ENCODE measurements around the gene HMCN1. TPM values are rescaled to one million over a fixed set of nuclear protein-coding genes. Genes with fewer than 3 reads are reported as not detected.

Gene HMCN1
- polyA plus RNA-seq, 1 of the 3 experiments (the other 2 are of a cell fraction) = 59.5 TPM

DNA sequence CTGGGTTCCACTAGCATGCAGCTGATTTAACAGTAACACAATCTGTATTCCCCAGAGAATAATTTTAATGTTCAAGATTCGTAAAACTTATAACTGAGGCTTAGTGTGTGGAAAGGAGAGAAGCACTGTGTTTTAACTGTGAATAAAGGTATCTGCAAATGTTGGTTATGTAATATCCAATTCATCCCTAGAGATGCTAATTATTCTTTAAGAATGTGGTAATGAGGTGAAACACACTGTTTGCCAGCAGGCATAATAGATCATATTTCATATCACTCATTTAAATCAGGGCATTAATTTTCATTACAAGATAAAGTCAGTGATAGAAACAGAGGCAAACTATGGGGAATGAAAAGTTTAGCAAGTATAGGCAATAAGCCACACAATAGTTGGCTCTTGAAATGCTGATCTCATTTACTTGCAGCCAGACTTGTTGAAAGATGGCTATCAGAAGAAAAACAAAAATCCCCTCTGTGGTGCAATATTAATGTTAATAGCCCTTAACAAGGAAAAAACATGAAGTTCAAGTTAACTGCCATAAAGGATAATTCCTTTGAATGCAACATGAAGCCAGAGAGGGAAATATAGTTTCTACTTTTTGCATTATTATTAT lies 33.4 kb downstream of the HMCN1 start (continued):
- TF ChIP-seq GABPA (IDR thresholded peaks at IDR 0.05; ENCODE audit: low read depth) (no peak), TCF12 (IDR thresholded peaks at IDR 0.05) (no peak)
- TF ChIP-seq, protein P1, sequence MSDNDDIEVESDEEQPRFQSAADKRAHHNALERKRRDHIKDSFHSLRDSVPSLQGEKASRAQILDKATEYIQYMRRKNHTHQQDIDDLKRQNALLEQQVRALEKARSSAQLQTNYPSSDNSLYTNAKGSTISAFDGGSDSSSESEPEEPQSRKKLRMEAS (IDR thresholded peaks at IDR 0.05; ENCODE audit: low read depth) = no peak

GRCh38 chr1:185768371-185768770 lies 34.2 kb downstream of the HMCN1 start:
- Histone ChIP-seq H3K9me3 (no peaks in the 10 kb centered on the region), H3F3A (replicated peaks; ENCODE audit: insufficient read depth) (no peaks in the 10 kb centered on the region), H3K36me3 (replicated peaks in 1 of 2; ENCODE audit: control insufficient read depth in 1 of 2, insufficient read depth in 2 of 2, low read length in 1 of 2) (peaks cover 0 to 7% of the 10 kb centered on the region in 2 experiments), H3K4me3 (ENCODE audit: low read depth in 2 of 2, low read length in 1 of 2) (no peak overlapping the region), H3K4me2 (no peak overlapping the region), H3K79me2 (ENCODE audit: insufficient read depth) (no peaks in the 10 kb centered on the region), H2AFZ (ENCODE audit: low read depth) (no peak overlapping the region), H3K4me1 (ENCODE audit: control insufficient read depth in 1 of 2, insufficient read depth in 2 of 2, low read depth in 1 of 2, low read length in 1 of 2) (peaks cover 0 to 5% of the 10 kb centered on the region in 2 experiments; a peak in 2 of 4 replicates), H3K27ac (ENCODE audit: low read depth in 2 of 2, low read length in 1 of 2) (no peak overlapping the region), H4K20me1 (ENCODE audit: insufficient read depth) (no peaks in the 10 kb centered on the region), H3K27me3 (ENCODE audit: insufficient read depth) (no peaks in the 10 kb centered on the region), H3K9me2 (no peaks in the 10 kb centered on the region), H3K9ac (no peak overlapping the region)
- CTCF ChIA-PET = no interaction called here
- POLR2A ChIA-PET = no interaction called here
- 54% methylated on average over 3 of the region's 3 CpGs for WGBS (ENCODE audit: low lambda C conversion rate)
- DNase-seq = no peak
- TF ChIP-seq RFX5 (IDR thresholded peaks at IDR 0.05; ENCODE audit: low read length) (no peak), RAD21 (IDR thresholded peaks at IDR 0.05; ENCODE audit: low read length) (no peak), CTCF (IDR thresholded peaks at IDR 0.05) (no peak), GATA2 (CRISPR knock-in tag; IDR thresholded peaks at IDR 0.05) (no peak), ZBTB33 (IDR thresholded peaks at IDR 0.05; ENCODE audit: borderline replicate concordance, low read depth) (no peak), ELF1 (IDR thresholded peaks at IDR 0.05) (no peak), EP300 (IDR thresholded peaks at IDR 0.05; ENCODE audit: borderline replicate concordance in 1 of 2, low read depth in 1 of 2, low read length in 1 of 2) (no peak), RCOR1 (IDR thresholded peaks at IDR 0.05; ENCODE audit: low read length) (no peak), FOXJ3 (CRISPR knock-in tag; IDR thresholded peaks at IDR 0.05) (no peak), FOXM1 (IDR thresholded peaks at IDR 0.05; ENCODE audit: low read depth) (no peak), NFIC (IDR thresholded peaks at IDR 0.05; ENCODE audit: borderline replicate concordance) (no peak), USF2 (IDR thresholded peaks at IDR 0.05; ENCODE audit: borderline replicate concordance, low read depth, low read length) (no peak)
- TF ChIP-seq, protein P2, sequence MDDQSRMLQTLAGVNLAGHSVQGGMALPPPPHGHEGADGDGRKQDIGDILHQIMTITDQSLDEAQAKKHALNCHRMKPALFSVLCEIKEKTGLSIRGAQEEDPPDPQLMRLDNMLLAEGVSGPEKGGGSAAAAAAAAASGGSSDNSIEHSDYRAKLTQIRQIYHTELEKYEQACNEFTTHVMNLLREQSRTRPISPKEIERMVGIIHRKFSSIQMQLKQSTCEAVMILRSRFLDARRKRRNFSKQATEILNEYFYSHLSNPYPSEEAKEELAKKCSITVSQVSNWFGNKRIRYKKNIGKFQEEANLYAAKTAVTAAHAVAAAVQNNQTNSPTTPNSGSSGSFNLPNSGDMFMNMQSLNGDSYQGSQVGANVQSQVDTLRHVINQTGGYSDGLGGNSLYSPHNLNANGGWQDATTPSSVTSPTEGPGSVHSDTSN (IDR thresholded peaks at IDR 0.05) = no peak
- TF ChIP-seq, protein P3, sequence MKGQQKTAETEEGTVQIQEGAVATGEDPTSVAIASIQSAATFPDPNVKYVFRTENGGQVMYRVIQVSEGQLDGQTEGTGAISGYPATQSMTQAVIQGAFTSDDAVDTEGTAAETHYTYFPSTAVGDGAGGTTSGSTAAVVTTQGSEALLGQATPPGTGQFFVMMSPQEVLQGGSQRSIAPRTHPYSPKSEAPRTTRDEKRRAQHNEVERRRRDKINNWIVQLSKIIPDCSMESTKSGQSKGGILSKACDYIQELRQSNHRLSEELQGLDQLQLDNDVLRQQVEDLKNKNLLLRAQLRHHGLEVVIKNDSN (IDR thresholded peaks at IDR 0.05; ENCODE audit: borderline replicate concordance, low read depth) = no peak
